Stomach (tissue), 4 donors: ENCODE results near the gene CCHCR1.
A peak's percentile ranks its signal among the peaks of the same experiment; 100 is the strongest.

Source experiments
- CTCF ChIP-seq, 7 experiments: fragments of 450-650 bp in 4 of 7; fragments of 200-600 bp in 3 of 7; sonication (generic) in 3 of 7; IDR thresholded peaks; one replicate each; pipeline ENCODE4 v1.5.1; 2016 to 2019; ENCODE audit warnings: antibody characterized with exemption in 7 of 7, control low read depth in 2 of 7, mild to moderate bottlenecking in 1 of 7
- POLR2AphosphoS5 ChIP-seq, 3 donors: sonication (generic); formaldehyde crosslinking; IDR thresholded peaks; one replicate each; pipeline ENCODE4 v1.6.1; 2016; ENCODE audit warnings: antibody characterized with exemption in 3 of 3

GRCh38 chr6:31203345-31203979 is 45.9 kb upstream of the CCHCR1 start:
- TF ChIP-seq CTCF (IDR thresholded peaks at IDR 0.05) (no peak), POLR2AphosphoS5 (IDR thresholded peaks at IDR 0.05) (peak in 1 of 3 donors; percentile 64)
